Bronchial epithelial cell (primary cell): ENCODE results near the gene GPR15LG. TPM values are rescaled to one million over a fixed set of nuclear protein-coding genes. Genes with fewer than 3 reads are reported as not detected.
A peak's percentile ranks its signal among the peaks of the same experiment; 100 is the strongest.

Source experiments
- DNase-seq: peaks from one replicate; pipeline ENCODE4 v3.0.0-alpha.2; 2010; ENCODE audit warnings: low read depth
- FAIRE-seq: peaks from 2 replicates; lab custom pipeline; 2011; peaks lifted over from hg19 to GRCh38; lab: Jason Lieb, UNC
- H3K27me3 ChIP-seq: 2 replicates; pipeline ENCODE4 v1.5.1; 2011; ENCODE audit warnings: low read length; ENCODE audit not compliant: control insufficient read depth, insufficient read depth
- H3K36me3 ChIP-seq: 2 replicates; pipeline ENCODE4 v1.5.1; 2011; ENCODE audit warnings: low read length; ENCODE audit not compliant: control insufficient read depth, insufficient read depth
- H3K4me3 ChIP-seq: 2 replicates; pipeline ENCODE4 v1.5.1; 2011; ENCODE audit warnings: mild to moderate bottlenecking, low read depth, low read length, control low read depth
- CTCF ChIP-seq: IDR thresholded peaks from 2 replicates; pipeline ENCODE4 v1.5.1; 2011; ENCODE audit warnings: mild to moderate bottlenecking, moderate library complexity, low read length, control low read depth, inconsistent platforms; ENCODE audit not compliant: insufficient read depth, severe bottlenecking
- total RNA-seq: library from RNA; depleted of rRNA; stranded (reverse); fragments of >200 nt; gene quantifications from 2 replicates; pipeline ENCODE4 v1.2.1, GENCODE V29; 2014

The GPR15LG gene
- total RNA-seq, 1 donor from 2014 or later = 0.53 TPM

- FAIRE-seq (no peak), DNase-seq (no peak)
- H3K36me3 ChIP-seq = peaks cover 1% of the 10 kb centered on the region
- no peak for TF ChIP-seq CTCF
- no peaks in the 10 kb centered on the region for H3K27me3 ChIP-seq
- no peak overlapping the region for H3K4me3 ChIP-seq
These were observed 28.7 kb downstream of the GPR15LG start for GRCh38 chr10:84202349-84202748.

GRCh38 chr10:84204122-84204521 lies 30.5 kb downstream of the GPR15LG start:
- H3K36me3 ChIP-seq = peaks cover 1% of the 10 kb centered on the region
- H3K4me3 ChIP-seq = no peak overlapping the region
- DNase-seq (peak; percentile 19), FAIRE-seq (no peak)
- no peaks in the 10 kb centered on the region for H3K27me3 ChIP-seq
- peak; percentile 83 for TF ChIP-seq CTCF

- no peak for DNase-seq
- no peaks in the 10 kb centered on the region for H3K27me3 ChIP-seq
- no peak for FAIRE-seq
- no peak overlapping the region for H3K4me3 ChIP-seq
- TF ChIP-seq CTCF = no peak
- peaks cover 1% of the 10 kb centered on the region for H3K36me3 ChIP-seq
These were observed 31.0 kb downstream of the GPR15LG start for GRCh38 chr10:84204610-84205009.

GRCh38 chr10:84205049-84205852 lies 31.6 kb downstream of the GPR15LG start:
- Histone ChIP-seq H3K36me3 (peaks cover 1% of the 10 kb centered on the region), H3K4me3 (no peak overlapping the region), H3K27me3 (no peaks in the 10 kb centered on the region)
- peak; percentile 95 for TF ChIP-seq CTCF
- FAIRE-seq (peak; percentile 62), DNase-seq (peak; percentile 56)

GRCh38 chr10:84205853-84206525 lies 32.4 kb downstream of the GPR15LG start:
- no peak for FAIRE-seq
- TF ChIP-seq CTCF = no peak

More at GRCh38 chr10:84205853-84206525, 32.4 kb downstream of the GPR15LG start:
- no peak for DNase-seq
- Histone ChIP-seq H3K4me3 (no peak overlapping the region), H3K36me3 (no peaks in the 10 kb centered on the region), H3K27me3 (no peaks in the 10 kb centered on the region)
